GM12878 (cell line): ENCODE results near the gene H2AZ1. TPM values are rescaled to one million over a fixed set of nuclear protein-coding genes. Genes with fewer than 3 reads are reported as not detected.

Experiments used
- ATAC-seq: fragments of 200-7000 bp; cut with Tn5 transposase; 3 replicates; pipeline ENCODE4 v1.9.1; 2020; ENCODE audit warnings: mild to moderate bottlenecking, moderate library complexity
- BruUV-seq: library from RNA; stranded (reverse); fragments of 400-500 nt; replicated peaks from 2 replicates; lab custom pipeline; 2021; lab: Mats Ljungman, UMichigan
- CTCF ChIA-PET: fragments of 300-600 bp; sonication (Branson Sonifier 250); formaldehyde crosslinking; extraction: SDS; loops from one replicate; lab custom pipeline; 2021; ENCODE audit warnings: inconsistent platforms; lab: Yijun Ruan, JAX
- POLR2A ChIA-PET: fragments of 350-600 bp; formaldehyde crosslinking; extraction: SDS; loops from one replicate; lab custom pipeline; 2021; ENCODE audit warnings: inconsistent platforms; lab: Charles Lee
- RAD21 ChIA-PET: fragments of 300-600 bp; sonication (Branson Sonifier 250); formaldehyde crosslinking; loops from one replicate; lab custom pipeline; 2023; ENCODE audit warnings: antibody characterized with exemption; ENCODE audit not compliant: unreplicated experiment; lab: Charles Lee
- SMC1A ChIA-PET: fragments of 300-600 bp; sonication (Branson Sonifier 250); formaldehyde crosslinking; loops from one replicate; lab custom pipeline; 2023; ENCODE audit not compliant: unreplicated experiment, uncharacterized antibody; lab: Charles Lee
- DNase-seq: peaks from one replicate; pipeline ENCODE4 v3.0.0-alpha.2; 2011; ENCODE audit warnings: low read depth, low spot score
- FAIRE-seq: peaks from 3 replicates; lab custom pipeline; 2011; peaks lifted over from hg19 to GRCh38; lab: Jason Lieb, UNC
- H2AFZ ChIP-seq: 2 replicates; pipeline ENCODE4 v1.6.0; 2011; ENCODE audit warnings: low read depth, low read length, control low read depth; ENCODE audit not compliant: control insufficient read depth
- H3K27ac ChIP-seq: 2 replicates; pipeline ENCODE4 v1.5.1; 2011; ENCODE audit warnings: control low read depth; ENCODE audit not compliant: control insufficient read depth, insufficient read depth
- H3K27me3 ChIP-seq, 2 experiments: replicated peaks in 1 of 2; 2 replicates each; pipeline versions ENCODE4 v1.6.0 to v1.6.1; 2011; ENCODE audit warnings: low read length in 1 of 2; ENCODE audit not compliant: control insufficient read depth in 2 of 2, insufficient read depth in 2 of 2
- H3K36me3 ChIP-seq, 2 experiments: 2 replicates each; pipeline ENCODE4 v1.5.1; 2011; ENCODE audit warnings: low read length in 1 of 2; ENCODE audit not compliant: control insufficient read depth in 2 of 2, insufficient read depth in 2 of 2
- H3K4me1 ChIP-seq: 2 replicates; pipeline ENCODE4 v1.6.1; 2011; ENCODE audit warnings: mild to moderate bottlenecking, low read length, moderate library complexity, mixed read lengths; ENCODE audit not compliant: control insufficient read depth, insufficient read depth
- H3K4me2 ChIP-seq: 2 replicates; pipeline ENCODE4 v1.6.0; 2011; ENCODE audit warnings: control low read depth; ENCODE audit not compliant: control insufficient read depth, insufficient read depth
- H3K4me3 ChIP-seq: fragments of 200-600 bp; sonication (generic); 2 replicates; pipeline ENCODE4 v1.5.1; 2016
- H3K79me2 ChIP-seq: 2 replicates; pipeline ENCODE4 v1.6.0; 2011; ENCODE audit warnings: low read length; ENCODE audit not compliant: control insufficient read depth, insufficient read depth
- H3K9ac ChIP-seq: 2 replicates; pipeline ENCODE4 v1.8.0; 2011; ENCODE audit warnings: low read length, control low read depth, mixed read lengths; ENCODE audit not compliant: control insufficient read depth, insufficient read depth
- H3K9me3 ChIP-seq: replicated peaks from 3 replicates; pipeline ENCODE4 v1.5.1; 2011; ENCODE audit warnings: mild to moderate bottlenecking, low read length; ENCODE audit not compliant: control insufficient read depth, insufficient read depth
- H4K20me1 ChIP-seq: 2 replicates; pipeline ENCODE4 v1.6.0; 2011; ENCODE audit not compliant: control insufficient read depth, insufficient read depth
- NBN ChIP-seq: fragments of 450-650 bp; IDR thresholded peaks from 2 replicates; pipeline ENCODE4 v1.6.1; 2016
- NFYA ChIP-seq: IDR thresholded peaks from 2 replicates; pipeline ENCODE4 v1.6.1; 2011; ENCODE audit warnings: low read depth, mild to moderate bottlenecking, low read length, improper control_type of control experiment, borderline replicate concordance
- WRNIP1 ChIP-seq: IDR thresholded peaks from 2 replicates; pipeline ENCODE4 v1.6.1; 2011; ENCODE audit warnings: low read depth, low read length, improper control_type of control experiment, borderline replicate concordance
- WGBS: methylation state at CpG from one replicate; pipeline ENCODE4 v1.1.6; 2016; ENCODE audit warnings: low lambda C conversion rate; ENCODE audit not compliant: insufficient replicate concordance, insufficient coverage; ENCODE audit errors: missing lambda C conversion rate; 5-methylcytosine and 5-hydroxymethylcytosine counted together
- in situ Hi-C: fragments of 300-500 bp; cut with MboI; formaldehyde crosslinking; loops from 9 replicates; pipeline ENCODE4 v1.14.3; 2018; ENCODE audit warnings: mixed read lengths
- intact Hi-C: fragments of 100-400 bp; cut with micrococcal nuclease; formaldehyde crosslinking; loops from one replicate; pipeline ENCODE4 v1.14.2; 2022; ENCODE audit not compliant: unreplicated experiment
- polyA plus RNA-seq, 11 experiments: library from polyadenylated mRNA; depleted of rRNA in 4 of 11; unstranded in 6 of 11; stranded (reverse) in 5 of 11; fragments of >200 nt; fragmentation: Nextera tagmentation in 4 of 11; fragmentation: Illumina TruSeq in 1 of 11; extraction: Ambion mirVana in 4 of 11; extraction: Trizol in 1 of 11; gene quantifications; 1 replicate in 1 of 11; 2 replicates in 10 of 11; pipeline versions ENCODE4 v1.2.1 to v1.2.3, GENCODE V29; 2011 to 2016; ENCODE audit warnings: inconsistent platforms in 2 of 11, missing spikeins in 2 of 11, low read depth in 1 of 11
- total RNA-seq, 4 experiments: library from RNA; depleted of rRNA in 3 of 4; stranded (reverse); fragments of >200 nt in 3 of 4; fragmentation: Illumina TruSeq in 1 of 4; extraction: Trizol in 1 of 4; gene quantifications; 2 replicates each; pipeline versions ENCODE4 v1.2.1 to v1.2.3, GENCODE V29; 2013 to 2021
- TF ChIP-seq, protein P1 (sequence below): fragments of 450-650 bp; IDR thresholded peaks from 2 replicates; pipeline ENCODE4 v1.6.1; 2017; ENCODE audit warnings: low read depth, mild to moderate bottlenecking, moderate library complexity

The H2AZ1 gene
- total and polyA plus RNA-seq, 10 of the 15 experiments (the other 5 are each of a cell fraction or from before 2014, with no cell fraction given), result 652 to 4,800 (median 898) TPM

DNA sequence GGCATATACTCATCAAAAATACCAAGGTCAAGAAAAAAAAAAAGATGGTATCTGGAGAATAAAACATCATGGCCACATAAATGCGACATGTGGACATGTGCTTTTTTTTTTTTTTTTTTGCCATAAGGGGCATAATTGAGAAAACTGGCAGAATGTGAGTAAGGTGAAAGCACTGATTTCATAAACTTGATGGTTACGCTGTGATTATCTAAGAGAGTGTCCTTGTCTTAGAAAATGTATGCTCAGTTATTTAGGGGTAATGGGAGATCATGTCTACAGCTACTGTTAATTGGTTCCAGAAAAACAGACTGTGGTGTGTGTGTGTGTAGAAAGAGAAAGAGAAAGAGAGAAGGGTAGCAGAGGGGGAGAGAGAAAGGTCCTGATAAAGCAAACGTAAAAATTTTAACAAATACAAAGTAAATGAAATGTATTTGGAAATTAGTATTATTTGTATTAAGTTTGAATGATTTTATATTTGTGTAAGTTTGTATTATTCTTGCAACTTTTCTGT is 11.8 kb downstream of the H2AZ1 start:
- BruUV-seq, result no TSS peak
- Histone ChIP-seq H3K4me1 (no peaks in the 10 kb centered on the region; the same call in 1 of the 2 replicates), H2AFZ (no peak overlapping the region), H3K27me3 (no peaks in the 10 kb centered on the region), H3K36me3 (peaks cover 0 to 7% of the 10 kb centered on the region in 2 experiments; a peak in 3 of 4 replicates), H3K9me3 (peaks cover 25% of the 10 kb centered on the region), H3K27ac (no peak overlapping the region), H3K79me2 (peaks cover 64% of the 10 kb centered on the region), H3K4me3 (no peak overlapping the region), H3K4me2 (no peak overlapping the region), H3K9ac (no peak overlapping the region), H4K20me1 (no peaks in the 10 kb centered on the region)
- ChIA-PET POLR2A (interaction anchor here (0.6 to 0.7 kb wide), 3 partner anchors 10 to 24 kb away, joined by 3 to 7 read pairs (median 4); no protein-coding TSS in a partner anchor), CTCF (no interaction called here), SMC1A (interaction anchor here (1.7 kb wide), 1 partner anchor 44 kb away, joined by 5 read pairs; the partner anchor contains the start of gene LAMTOR3), RAD21 (interaction anchor here (0.7 kb wide), 1 partner anchor 17 kb away, joined by 3 read pairs; no protein-coding TSS in a partner anchor)
- TF ChIP-seq NFYA, result no peak
- intact Hi-C loops (no loop called here), in situ Hi-C loops (loop anchor here (25.0 kb wide), 1 partner anchor 851 kb away; the partner anchor contains the start of gene ADH5)
- DNase-seq, result no peak
- no peak for FAIRE-seq
- ATAC-seq, result peak; percentile 48
- WGBS, result 100% methylated on average over 2 of the region's 3 CpGs

DNA sequence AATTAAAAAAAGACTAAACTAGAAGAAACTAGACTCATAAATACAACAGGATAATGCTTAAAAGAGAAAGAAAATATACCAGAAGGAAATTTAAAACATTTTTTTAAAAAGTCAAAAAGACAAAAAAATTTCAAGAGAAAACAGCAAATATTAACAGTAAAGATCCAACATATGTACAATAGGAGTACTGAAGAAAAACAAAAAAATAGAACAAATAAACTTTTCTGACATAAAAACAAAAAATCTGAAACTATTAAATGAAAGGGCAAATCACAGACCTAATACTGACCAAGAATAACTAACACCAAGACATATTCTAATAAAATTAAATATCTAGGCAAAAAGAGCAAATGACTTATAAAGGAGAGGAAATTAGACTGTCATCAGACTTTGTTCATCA is 15.2 kb downstream of the H2AZ1 start:
- Histone ChIP-seq H3K4me3 (no peak overlapping the region), H3K36me3 (peaks cover 0 to 17% of the 10 kb centered on the region in 2 experiments; a peak in 2 of 4 replicates), H3K4me1 (no peaks in the 10 kb centered on the region), H4K20me1 (no peaks in the 10 kb centered on the region), H3K27me3 (no peaks in the 10 kb centered on the region), H3K9ac (no peak overlapping the region), H2AFZ (no peak overlapping the region), H3K79me2 (peaks cover 69% of the 10 kb centered on the region), H3K27ac (no peak overlapping the region), H3K9me3 (peaks cover 29% of the 10 kb centered on the region), H3K4me2 (no peak overlapping the region)
- no TSS peak for BruUV-seq
- ATAC-seq, result no peak
- CTCF ChIA-PET, result interaction anchor here (1.4 to 1.5 kb wide), 2 partner anchors 12 to 123 kb away, joined by 3 to 6 read pairs; no protein-coding TSS in a partner anchor
- in situ Hi-C loops, result loop anchor here (25.0 kb wide), 1 partner anchor 848 kb away; the partner anchor contains the start of gene ADH5
- FAIRE-seq, result no peak
- TF ChIP-seq WRNIP1 (no peak), NBN (0 out of 2 replicates have a peak, but pooled peaks have one; percentile 18)
- TF ChIP-seq, protein P1, sequence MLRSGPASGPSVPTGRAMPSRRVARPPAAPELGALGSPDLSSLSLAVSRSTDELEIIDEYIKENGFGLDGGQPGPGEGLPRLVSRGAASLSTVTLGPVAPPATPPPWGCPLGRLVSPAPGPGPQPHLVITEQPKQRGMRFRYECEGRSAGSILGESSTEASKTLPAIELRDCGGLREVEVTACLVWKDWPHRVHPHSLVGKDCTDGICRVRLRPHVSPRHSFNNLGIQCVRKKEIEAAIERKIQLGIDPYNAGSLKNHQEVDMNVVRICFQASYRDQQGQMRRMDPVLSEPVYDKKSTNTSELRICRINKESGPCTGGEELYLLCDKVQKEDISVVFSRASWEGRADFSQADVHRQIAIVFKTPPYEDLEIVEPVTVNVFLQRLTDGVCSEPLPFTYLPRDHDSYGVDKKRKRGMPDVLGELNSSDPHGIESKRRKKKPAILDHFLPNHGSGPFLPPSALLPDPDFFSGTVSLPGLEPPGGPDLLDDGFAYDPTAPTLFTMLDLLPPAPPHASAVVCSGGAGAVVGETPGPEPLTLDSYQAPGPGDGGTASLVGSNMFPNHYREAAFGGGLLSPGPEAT, result peak; percentile 59; the same call in 1 of the 2 replicates
- RAD21 ChIA-PET, result interaction anchor here (2.1 kb wide), 1 partner anchor 12 kb away, joined by 5 read pairs; the partner anchor contains the start of gene DNAJB14
- SMC1A ChIA-PET, result interaction anchor here (2.4 kb wide), 1 partner anchor 7 kb away, joined by 7 read pairs; no protein-coding TSS in a partner anchor
- no peak for DNase-seq
- POLR2A ChIA-PET, result no interaction called here
- intact Hi-C loops, result no loop called here
